HEK293 (cell line): ENCODE measurements around the gene TMEM255B.
A peak's percentile ranks its signal among the peaks of the same experiment; 100 is the strongest.
"Not testable (repeated sequence)": the region's sequence is repeated elsewhere in the genome, so short reads cannot be mapped to it uniquely, and the experiment has no call there.

Experiments used
- CTCF ChIA-PET: fragments of 350-600 bp; formaldehyde crosslinking; extraction: SDS; loops from one replicate; lab custom pipeline; 2021; ENCODE audit warnings: antibody characterized with exemption; lab: Yijun Ruan, JAX
- POLR2A ChIA-PET: fragments of 300-600 bp; formaldehyde crosslinking; extraction: SDS; loops from one replicate; lab custom pipeline; 2020; ENCODE audit warnings: antibody characterized with exemption, inconsistent platforms; lab: Yijun Ruan, JAX
- H3K27ac ChIP-seq: fragments of 200-500 bp; sonication (Bioruptor generic); 2 replicates; pipeline ENCODE4 v1.5.1; 2014; ENCODE audit warnings: low read depth, low read length, control low read depth, inconsistent platforms; ENCODE audit errors: extremely low read depth
- H3K36me3 ChIP-seq, 2 experiments: fragments of 200-500 bp in 1 of 2; sonication (Bioruptor generic) in 1 of 2; 1 replicate in 1 of 2; 2 replicates in 1 of 2; pipeline ENCODE4 v1.5.1; 2014 to 2017; ENCODE audit warnings: inconsistent platforms in 2 of 2, low read length in 2 of 2; ENCODE audit not compliant: control insufficient read depth in 2 of 2, insufficient read depth in 1 of 2
- H3K4me1 ChIP-seq: fragments of 200-500 bp; sonication (Bioruptor generic); 2 replicates; pipeline ENCODE4 v1.5.1; 2014; ENCODE audit warnings: mild to moderate bottlenecking, low read length, inconsistent platforms; ENCODE audit not compliant: control insufficient read depth, insufficient read depth
- H3K4me3 ChIP-seq: 2 replicates; pipeline ENCODE4 v1.5.1; 2011; ENCODE audit warnings: low read depth, mild to moderate bottlenecking, control low read depth, low read length, moderate library complexity
- H3K9me3 ChIP-seq: fragments of 200-500 bp; sonication (Bioruptor generic); 2 replicates; pipeline ENCODE4 v1.5.1; 2014; ENCODE audit warnings: low read depth, low read length, inconsistent platforms; ENCODE audit not compliant: control insufficient read depth, insufficient read depth
- ATF2 ChIP-seq: fragments of 450-650 bp; formaldehyde crosslinking; IDR thresholded peaks from 2 replicates; pipeline ENCODE4 v1.5.1; 2016; ENCODE audit warnings: missing biosample characterization, missing genetic modification characterization, low read depth
- OVOL3 ChIP-seq: fragments of 450-650 bp; formaldehyde crosslinking; IDR thresholded peaks from 2 replicates; pipeline ENCODE4 v1.5.1; 2016; ENCODE audit warnings: missing biosample characterization, missing genetic modification characterization
- PRDM1 ChIP-seq: fragments of 450-650 bp; formaldehyde crosslinking; IDR thresholded peaks from 2 replicates; pipeline ENCODE4; 2016; ENCODE audit warnings: missing biosample characterization, missing genetic modification characterization
- SETDB1 ChIP-seq: IDR thresholded peaks from one replicate; pipeline ENCODE4 v1.6.1; 2017; ENCODE audit warnings: mild to moderate bottlenecking, low read length, moderate library complexity, mixed read lengths; ENCODE audit not compliant: insufficient read length
- SP2 ChIP-seq: fragments of 450-650 bp; formaldehyde crosslinking; IDR thresholded peaks from 2 replicates; pipeline ENCODE4 v1.5.1; 2016; ENCODE audit warnings: missing biosample characterization, missing genetic modification characterization
- ZBTB17 ChIP-seq: fragments of 450-650 bp; formaldehyde crosslinking; IDR thresholded peaks from 2 replicates; pipeline ENCODE4 v1.5.1; 2016; ENCODE audit warnings: missing biosample characterization, missing genetic modification characterization
- ZBTB20 ChIP-seq: fragments of 450-650 bp; formaldehyde crosslinking; IDR thresholded peaks from 2 replicates; pipeline ENCODE4 v1.5.1; 2016; ENCODE audit warnings: missing biosample characterization, missing genetic modification characterization
- ZBTB8A ChIP-seq: fragments of 450-650 bp; formaldehyde crosslinking; IDR thresholded peaks from 2 replicates; pipeline ENCODE4 v1.5.1; 2016; ENCODE audit warnings: missing biosample characterization, missing genetic modification characterization
- ZEB2 ChIP-seq: fragments of 450-650 bp; formaldehyde crosslinking; IDR thresholded peaks from 2 replicates; pipeline ENCODE4 v1.5.1; 2016; ENCODE audit warnings: missing biosample characterization, missing genetic modification characterization
- ZFP69B ChIP-seq: fragments of 450-650 bp; formaldehyde crosslinking; IDR thresholded peaks from 2 replicates; pipeline ENCODE4 v1.5.1; 2016; ENCODE audit warnings: missing biosample characterization, missing genetic modification characterization
- ZNF114 ChIP-seq: fragments of 450-650 bp; formaldehyde crosslinking; IDR thresholded peaks from 2 replicates; pipeline ENCODE4 v1.5.0; 2017; ENCODE audit warnings: missing biosample characterization, missing genetic modification characterization
- ZNF2 ChIP-seq: fragments of 450-650 bp; formaldehyde crosslinking; IDR thresholded peaks from 2 replicates; pipeline ENCODE4 v1.5.1; 2016; ENCODE audit warnings: missing biosample characterization, missing genetic modification characterization
- ZNF266 ChIP-seq: fragments of 450-650 bp; formaldehyde crosslinking; IDR thresholded peaks from 2 replicates; pipeline ENCODE4 v1.5.1; 2016; ENCODE audit warnings: missing biosample characterization, missing genetic modification characterization, low read depth
- ZNF280C ChIP-seq: fragments of 450-650 bp; formaldehyde crosslinking; IDR thresholded peaks from 2 replicates; pipeline ENCODE4 v1.5.1; 2016; ENCODE audit warnings: missing biosample characterization, missing genetic modification characterization
- ZNF350 ChIP-seq: fragments of 450-650 bp; formaldehyde crosslinking; IDR thresholded peaks from 2 replicates; pipeline ENCODE4 v1.5.0; 2017; ENCODE audit warnings: missing biosample characterization, mild to moderate bottlenecking, missing genetic modification characterization
- ZNF423 ChIP-seq: fragments of 450-650 bp; formaldehyde crosslinking; IDR thresholded peaks from 2 replicates; pipeline ENCODE4 v1.5.1; 2016; ENCODE audit warnings: missing biosample characterization, missing genetic modification characterization
- ZNF433 ChIP-seq: fragments of 450-650 bp; formaldehyde crosslinking; IDR thresholded peaks from 2 replicates; pipeline ENCODE4 v1.5.1; 2016; ENCODE audit warnings: missing biosample characterization, missing genetic modification characterization, low read depth
- ZNF514 ChIP-seq: fragments of 450-650 bp; formaldehyde crosslinking; IDR thresholded peaks from 2 replicates; pipeline ENCODE4 v1.5.1; 2016; ENCODE audit warnings: missing biosample characterization, missing genetic modification characterization
- ZNF544 ChIP-seq: fragments of 450-650 bp; formaldehyde crosslinking; IDR thresholded peaks from 2 replicates; pipeline ENCODE4 v1.5.0; 2017; ENCODE audit warnings: missing biosample characterization, missing genetic modification characterization
- ZNF629 ChIP-seq: fragments of 450-650 bp; formaldehyde crosslinking; IDR thresholded peaks from 2 replicates; pipeline ENCODE4 v1.5.1; 2017; ENCODE audit warnings: missing biosample characterization, missing genetic modification characterization
- ZNF76 ChIP-seq: fragments of 450-650 bp; formaldehyde crosslinking; IDR thresholded peaks from 2 replicates; pipeline ENCODE4; 2016; ENCODE audit warnings: low read depth, missing biosample characterization, missing genetic modification characterization, borderline replicate concordance
- ZSCAN30 ChIP-seq: fragments of 450-650 bp; IDR thresholded peaks from 2 replicates; pipeline ENCODE4 v1.5.1; 2018; ENCODE audit warnings: missing biosample characterization, mild to moderate bottlenecking, missing genetic modification characterization, moderate library complexity
- TF ChIP-seq, protein P1 (sequence below): fragments of 450-650 bp; formaldehyde crosslinking; IDR thresholded peaks from 2 replicates; pipeline ENCODE4 v1.5.1; 2016; ENCODE audit warnings: missing biosample characterization, missing genetic modification characterization
- TF ChIP-seq, protein P2 (sequence below): IDR thresholded peaks from 2 replicates; pipeline ENCODE4 v1.6.1; 2011; ENCODE audit warnings: mild to moderate bottlenecking, low read depth, low read length, borderline replicate concordance
- TF ChIP-seq, protein P3 (sequence below): fragments of 450-650 bp; formaldehyde crosslinking; conservative IDR thresholded peaks from 2 replicates; pipeline ENCODE4 v1.5.1; 2016; ENCODE audit warnings: low read depth, missing biosample characterization, missing genetic modification characterization

Gene TMEM255B

DNA sequence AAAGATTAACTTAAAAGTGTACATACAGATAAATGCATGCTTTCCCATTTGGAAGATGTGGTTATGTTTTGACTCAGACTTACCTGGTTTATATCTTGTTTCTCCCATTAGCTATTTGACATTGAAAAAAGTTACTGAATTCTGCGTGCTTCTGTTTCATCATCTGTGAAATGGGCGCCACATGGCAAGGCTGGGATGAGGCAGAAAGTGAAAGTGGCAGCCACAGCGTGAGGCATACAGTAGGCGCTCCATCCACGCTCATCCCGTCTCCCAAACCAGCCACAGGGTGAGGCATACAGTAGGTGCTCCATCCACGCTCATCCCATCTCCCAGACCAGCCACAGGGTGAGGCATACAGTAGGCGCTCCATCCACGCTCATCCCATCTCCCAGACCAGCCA is 14.0 kb upstream of the TMEM255B start (continued):
- TF ChIP-seq ZNF280C (tag by site-specific recombination) (no peak), SETDB1 (no peak), ZNF114 (no peak), ZSCAN30 (tag by site-specific recombination) (no peak), ATF2 (tag by site-specific recombination) (no peak), ZNF2 (no peak), OVOL3 (tag by site-specific recombination) (no peak)
- TF ChIP-seq, protein P1, sequence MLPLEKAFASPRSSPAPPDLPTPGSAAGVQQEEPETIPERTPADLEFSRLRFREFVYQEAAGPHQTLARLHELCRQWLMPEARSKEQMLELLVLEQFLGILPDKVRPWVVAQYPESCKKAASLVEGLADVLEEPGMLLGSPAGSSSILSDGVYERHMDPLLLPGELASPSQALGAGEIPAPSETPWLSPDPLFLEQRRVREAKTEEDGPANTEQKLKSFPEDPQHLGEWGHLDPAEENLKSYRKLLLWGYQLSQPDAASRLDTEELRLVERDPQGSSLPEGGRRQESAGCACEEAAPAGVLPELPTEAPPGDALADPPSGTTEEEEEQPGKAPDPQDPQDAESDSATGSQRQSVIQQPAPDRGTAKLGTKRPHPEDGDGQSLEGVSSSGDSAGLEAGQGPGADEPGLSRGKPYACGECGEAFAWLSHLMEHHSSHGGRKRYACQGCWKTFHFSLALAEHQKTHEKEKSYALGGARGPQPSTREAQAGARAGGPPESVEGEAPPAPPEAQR, result no peak

DNA sequence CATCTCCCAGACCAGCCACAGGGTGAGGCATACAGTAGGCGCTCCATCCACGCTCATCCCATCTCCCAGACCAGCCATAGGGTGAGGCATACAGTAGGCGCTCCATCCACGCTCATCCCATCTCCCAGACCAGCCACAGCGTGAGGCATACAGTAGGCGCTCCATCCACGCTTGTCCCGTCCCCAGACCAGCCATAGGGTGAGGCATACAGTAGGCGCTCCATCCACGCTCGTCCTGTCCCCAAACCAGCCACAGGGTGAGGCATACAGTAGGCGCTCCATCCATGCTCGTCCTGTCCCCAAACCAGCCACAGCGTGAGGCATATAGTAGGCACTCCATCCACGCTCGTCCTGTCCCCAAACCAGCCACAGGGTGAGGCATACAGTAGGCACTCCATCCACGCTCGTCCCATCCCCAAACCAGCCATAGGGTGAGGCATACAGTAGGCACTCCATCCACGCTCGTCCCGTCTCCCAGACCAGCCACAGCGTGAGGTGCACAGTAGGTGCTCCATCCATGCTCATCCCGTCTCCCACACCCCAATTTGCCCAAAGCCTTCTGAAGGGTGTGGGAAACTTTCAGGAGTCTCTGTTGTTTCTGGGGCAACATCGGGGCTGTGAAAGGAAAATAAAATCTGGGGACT is 13.4 kb upstream of the TMEM255B start:
- CTCF ChIA-PET, POLR2A ChIA-PET, H3K4me1 ChIP-seq, H3K4me3 ChIP-seq, H3K9me3 ChIP-seq, H3K36me3 ChIP-seq, H3K27ac ChIP-seq: not testable (repeated sequence)
- peak; percentile 38; the same call in 1 of the 2 replicates for TF ChIP-seq ZBTB8A (tag by site-specific recombination)

- Histone ChIP-seq H3K4me3 (no peak overlapping the region), H3K9me3 (no peaks in the 10 kb centered on the region), H3K4me1 (no peaks in the 10 kb centered on the region), H3K36me3 (no peaks in the 10 kb centered on the region), H3K27ac (no peak overlapping the region)
- ChIA-PET CTCF (no interaction called here), POLR2A (no interaction called here)
- TF ChIP-seq ZNF544 (tag by site-specific recombination) (no peak), ZSCAN30 (tag by site-specific recombination) (no peak), ZNF433 (tag by site-specific recombination) (no peak), SP2 (tag by site-specific recombination) (no peak), ZNF423 (tag by site-specific recombination) (no peak), ZNF266 (no peak), ZBTB20 (tag by site-specific recombination) (no peak), ZNF629 (tag by site-specific recombination) (no peak), ZNF76 (tag by site-specific recombination) (no peak), ZNF514 (no peak), ZFP69B (tag by site-specific recombination) (0 out of 2 replicates have a peak, but pooled peaks have one; percentile 67), ZNF350 (tag by site-specific recombination) (no peak), ZBTB8A (tag by site-specific recombination) (peak; percentile 9; the same call in 1 of the 2 replicates), PRDM1 (tag by site-specific recombination) (peak; percentile 88), ZEB2 (no peak), ZBTB17 (tag by site-specific recombination) (peak; percentile 76)
- TF ChIP-seq, protein P2, sequence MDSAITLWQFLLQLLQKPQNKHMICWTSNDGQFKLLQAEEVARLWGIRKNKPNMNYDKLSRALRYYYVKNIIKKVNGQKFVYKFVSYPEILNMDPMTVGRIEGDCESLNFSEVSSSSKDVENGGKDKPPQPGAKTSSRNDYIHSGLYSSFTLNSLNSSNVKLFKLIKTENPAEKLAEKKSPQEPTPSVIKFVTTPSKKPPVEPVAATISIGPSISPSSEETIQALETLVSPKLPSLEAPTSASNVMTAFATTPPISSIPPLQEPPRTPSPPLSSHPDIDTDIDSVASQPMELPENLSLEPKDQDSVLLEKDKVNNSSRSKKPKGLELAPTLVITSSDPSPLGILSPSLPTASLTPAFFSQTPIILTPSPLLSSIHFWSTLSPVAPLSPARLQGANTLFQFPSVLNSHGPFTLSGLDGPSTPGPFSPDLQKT, result no peak
- TF ChIP-seq, protein P3, sequence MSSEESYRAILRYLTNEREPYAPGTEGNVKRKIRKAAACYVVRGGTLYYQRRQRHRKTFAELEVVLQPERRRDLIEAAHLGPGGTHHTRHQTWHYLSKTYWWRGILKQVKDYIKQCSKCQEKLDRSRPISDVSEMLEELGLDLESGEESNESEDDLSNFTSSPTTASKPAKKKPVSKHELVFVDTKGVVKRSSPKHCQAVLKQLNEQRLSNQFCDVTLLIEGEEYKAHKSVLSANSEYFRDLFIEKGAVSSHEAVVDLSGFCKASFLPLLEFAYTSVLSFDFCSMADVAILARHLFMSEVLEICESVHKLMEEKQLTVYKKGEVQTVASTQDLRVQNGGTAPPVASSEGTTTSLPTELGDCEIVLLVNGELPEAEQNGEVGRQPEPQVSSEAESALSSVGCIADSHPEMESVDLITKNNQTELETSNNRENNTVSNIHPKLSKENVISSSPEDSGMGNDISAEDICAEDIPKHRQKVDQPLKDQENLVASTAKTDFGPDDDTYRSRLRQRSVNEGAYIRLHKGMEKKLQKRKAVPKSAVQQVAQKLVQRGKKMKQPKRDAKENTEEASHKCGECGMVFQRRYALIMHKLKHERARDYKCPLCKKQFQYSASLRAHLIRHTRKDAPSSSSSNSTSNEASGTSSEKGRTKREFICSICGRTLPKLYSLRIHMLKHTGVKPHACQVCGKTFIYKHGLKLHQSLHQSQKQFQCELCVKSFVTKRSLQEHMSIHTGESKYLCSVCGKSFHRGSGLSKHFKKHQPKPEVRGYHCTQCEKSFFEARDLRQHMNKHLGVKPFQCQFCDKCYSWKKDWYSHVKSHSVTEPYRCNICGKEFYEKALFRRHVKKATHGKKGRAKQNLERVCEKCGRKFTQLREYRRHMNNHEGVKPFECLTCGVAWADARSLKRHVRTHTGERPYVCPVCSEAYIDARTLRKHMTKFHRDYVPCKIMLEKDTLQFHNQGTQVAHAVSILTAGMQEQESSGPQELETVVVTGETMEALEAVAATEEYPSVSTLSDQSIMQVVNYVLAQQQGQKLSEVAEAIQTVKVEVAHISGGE (tag by site-specific recombination), result no peak
Observed at GRCh38 chr13:113746143-113746525, 12.9 kb upstream of the TMEM255B start.
